CD8-positive, alpha-beta memory T cell (primary cell): Measurements from ENCODE around the gene KRTAP1-1. TPM values are rescaled to one million over a fixed set of nuclear protein-coding genes. Genes with fewer than 3 reads are reported as not detected.
"Not testable (repeated sequence)": the region's sequence is repeated elsewhere in the genome, so short reads cannot be mapped to it uniquely, and the experiment has no call there.

ENCODE experiments used
- CTCF ChIA-PET: fragments of 350-600 bp; sonication (Branson Sonifier 250); formaldehyde crosslinking; loops from one replicate; lab custom pipeline; 2021; ENCODE audit warnings: antibody characterized with exemption; lab: Charles Lee
- POLR2A ChIA-PET: fragments of 350-600 bp; sonication (Branson Sonifier 250); formaldehyde crosslinking; loops from one replicate; lab custom pipeline; 2021; ENCODE audit warnings: antibody characterized with exemption; lab: Charles Lee
- DNase-seq, 5 donors: peaks; one replicate each; pipeline versions ENCODE4 v3.0.0 to v3.0.0-alpha.2; 2020 to 2022; ENCODE audit warnings: mixed read lengths in 1 of 5
- H3K27ac ChIP-seq: one replicate; pipeline ENCODE4 v1.7.0; 2013; ENCODE audit warnings: low read depth, mild to moderate bottlenecking, low read length, moderate library complexity
- H3K27me3 ChIP-seq: 2 replicates; pipeline ENCODE4 v1.7.0; 2013; ENCODE audit warnings: low read length, mild to moderate bottlenecking; ENCODE audit not compliant: insufficient read depth, poor library complexity, severe bottlenecking
- H3K36me3 ChIP-seq: 2 replicates; pipeline ENCODE4 v1.7.0; 2013; ENCODE audit warnings: mild to moderate bottlenecking, low read length, moderate library complexity; ENCODE audit not compliant: insufficient read depth
- H3K4me1 ChIP-seq: 2 replicates; pipeline ENCODE4 v1.7.0; 2013; ENCODE audit warnings: mild to moderate bottlenecking, low read length, moderate library complexity; ENCODE audit not compliant: insufficient read depth
- H3K4me3 ChIP-seq: 2 replicates; pipeline ENCODE4 v1.7.0; 2013; ENCODE audit warnings: mild to moderate bottlenecking, low read length
- H3K9me3 ChIP-seq: 2 replicates; pipeline ENCODE4 v1.7.0; 2013; ENCODE audit warnings: mild to moderate bottlenecking, low read length
- H3K27ac Mint-ChIP-seq, 8 donors: one replicate each; pipeline ENCODE4 v1.8.0; 2020 to 2021; ENCODE audit warnings: mixed read lengths in 8 of 8, mild to moderate bottlenecking in 6 of 8, inconsistent platforms in 3 of 8, moderate library complexity in 3 of 8
- H3K27me3 Mint-ChIP-seq, 2 donors: one replicate each; pipeline ENCODE4 v1.8.0; 2020 to 2021; ENCODE audit warnings: mixed read lengths in 2 of 2, mild to moderate bottlenecking in 1 of 2, moderate library complexity in 1 of 2
- H3K36me3 Mint-ChIP-seq, 3 donors: one replicate each; pipeline ENCODE4 v1.8.0; 2020 to 2021; ENCODE audit warnings: mixed read lengths in 3 of 3, inconsistent platforms in 1 of 3, mild to moderate bottlenecking in 1 of 3
- H3K4me1 Mint-ChIP-seq, 3 donors: one replicate each; pipeline ENCODE4 v1.8.0; 2020 to 2021; ENCODE audit warnings: mixed read lengths in 3 of 3, inconsistent platforms in 1 of 3, mild to moderate bottlenecking in 1 of 3
- H3K4me3 Mint-ChIP-seq, 7 donors: one replicate each; pipeline ENCODE4 v1.8.0; 2020 to 2021; ENCODE audit warnings: mixed read lengths in 7 of 7, mild to moderate bottlenecking in 6 of 7, moderate library complexity in 4 of 7, inconsistent platforms in 2 of 7
- H3K9me3 Mint-ChIP-seq, 5 donors: one replicate each; pipeline ENCODE4 v1.8.0; 2020 to 2022; ENCODE audit warnings: mixed read lengths in 5 of 5, mild to moderate bottlenecking in 3 of 5, moderate library complexity in 2 of 5, inconsistent platforms in 1 of 5
- polyA plus RNA-seq: library from polyadenylated mRNA; unstranded; fragments of 300-500 nt; fragmentation: Illumina TruSeq; gene quantifications from one replicate; pipeline ENCODE4 v1.2.3, GENCODE V29; 2021
- total RNA-seq, 2 experiments: library from RNA; stranded (reverse); gene quantifications; one replicate each; pipeline ENCODE4 v1.2.3, GENCODE V29; 2021

The KRTAP1-1 gene
- total and polyA plus RNA-seq, 3 experiments from 2014 or later = not detected

- H3K4me3 ChIP-seq = no peak overlapping the region
- Mint-ChIP-seq H3K36me3 (no peaks in the 10 kb centered on the region), H3K27me3 (peaks cover 33 to 52% of the 10 kb centered on the region in 2 donors), H3K4me3 (no peak overlapping the region), H3K9me3 (peaks cover 0 to 4% (median 0%) of the 10 kb centered on the region in 5 donors), H3K4me1 (no peaks in the 10 kb centered on the region), H3K27ac (no peak overlapping the region)
- ChIA-PET POLR2A (no interaction called here), CTCF (no interaction called here)
- no peaks in the 10 kb centered on the region for H3K27me3 ChIP-seq
- DNase-seq = no peak
- H3K9me3 ChIP-seq = no peaks in the 10 kb centered on the region
- no peaks in the 10 kb centered on the region for H3K36me3 ChIP-seq
- H3K27ac ChIP-seq = no peak overlapping the region
- H3K4me1 ChIP-seq = no peaks in the 10 kb centered on the region
These were observed 20.7 kb upstream of the KRTAP1-1 start for GRCh38 chr17:41061964-41062363.

- H3K36me3 Mint-ChIP-seq = no peaks in the 10 kb centered on the region
- Histone ChIP-seq H3K27me3 (no peaks in the 10 kb centered on the region), H3K4me3 (no peak within 1 kb of the TSS), H3K36me3 (no peaks in the 10 kb centered on the region), H3K27ac (no peak within 1 kb of the TSS), H3K4me1 (no peaks in the 10 kb centered on the region), H3K9me3 (no peaks in the 10 kb centered on the region)
- peak within 1 kb of the TSS in 1 of 8 donors; percentile 16 for H3K27ac Mint-ChIP-seq
- H3K4me3 Mint-ChIP-seq = no peak within 1 kb of the TSS
- no peak for DNase-seq
- ChIA-PET CTCF (no interaction called here), POLR2A (interaction anchor here (0.6 kb wide), 1 partner anchor 88 kb away, joined by 3 read pairs; no protein-coding TSS in a partner anchor)
- no peaks in the 10 kb centered on the region for H3K4me1 Mint-ChIP-seq
- peaks cover 0 to 4% (median 0%) of the 10 kb centered on the region in 5 donors for H3K9me3 Mint-ChIP-seq
- peaks cover 33 to 64% of the 10 kb centered on the region in 2 donors for H3K27me3 Mint-ChIP-seq
These were observed 18.9 kb upstream of the KRTAP1-1 start, which contains the start of gene KRTAP2-3 for GRCh38 chr17:41060052-41060604. Gene KRTAP2-3, minus strand, starts transcription at chr17:41060114. Its CDS starts 64 bp downstream, at chr17:41060050.

DNA sequence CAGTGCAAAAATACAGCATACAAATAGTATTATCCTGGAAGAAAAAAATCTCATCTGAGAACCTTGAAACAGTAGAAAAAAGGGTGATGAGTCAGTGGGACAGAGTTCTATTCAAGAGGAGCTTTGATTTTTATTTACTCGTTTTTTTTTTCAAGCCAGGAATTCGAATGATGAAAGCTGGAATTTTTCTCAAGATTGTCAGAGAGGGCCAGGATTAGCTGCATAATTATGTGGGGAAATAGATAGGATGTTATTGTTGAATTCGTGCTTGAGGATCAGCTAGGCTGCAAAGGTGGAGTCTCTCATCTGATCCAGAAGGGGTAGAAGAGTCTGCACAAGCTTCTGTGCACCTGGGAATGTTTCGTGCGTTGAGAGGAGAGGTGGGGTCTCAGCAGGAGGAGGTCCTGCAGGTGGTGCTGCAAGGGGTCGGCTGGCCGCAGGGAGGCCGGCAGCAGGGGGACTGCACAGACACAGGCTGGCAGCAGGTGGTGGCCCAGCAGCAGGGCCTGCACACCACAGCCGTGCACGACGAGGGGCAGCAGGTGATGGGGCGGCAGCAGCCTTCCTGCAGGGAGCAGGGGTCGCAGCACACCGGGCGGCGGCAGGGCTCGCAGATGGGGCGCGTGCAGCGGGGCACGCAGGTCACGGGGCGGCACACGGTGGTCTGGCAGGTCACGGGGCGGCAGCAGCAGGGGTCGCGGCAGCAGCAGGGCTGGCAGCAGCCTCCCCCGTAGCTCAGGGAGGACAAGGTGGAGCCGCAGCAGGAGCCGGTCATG, 18.2 kb upstream of the KRTAP1-1 start:
- H3K27me3 ChIP-seq, DNase-seq, H3K9me3 ChIP-seq, H3K27ac ChIP-seq, H3K9me3 Mint-ChIP-seq, H3K4me1 Mint-ChIP-seq, H3K36me3 ChIP-seq, H3K36me3 Mint-ChIP-seq, H3K4me3 ChIP-seq, POLR2A ChIA-PET, H3K4me3 Mint-ChIP-seq, H3K4me1 ChIP-seq, CTCF ChIA-PET: not testable (repeated sequence)
- Mint-ChIP-seq H3K27me3 (peaks cover 33 to 61% of the 10 kb centered on the region in 2 donors), H3K27ac (peak overlapping the region in 1 of 8 donors; percentile 16)

DNA sequence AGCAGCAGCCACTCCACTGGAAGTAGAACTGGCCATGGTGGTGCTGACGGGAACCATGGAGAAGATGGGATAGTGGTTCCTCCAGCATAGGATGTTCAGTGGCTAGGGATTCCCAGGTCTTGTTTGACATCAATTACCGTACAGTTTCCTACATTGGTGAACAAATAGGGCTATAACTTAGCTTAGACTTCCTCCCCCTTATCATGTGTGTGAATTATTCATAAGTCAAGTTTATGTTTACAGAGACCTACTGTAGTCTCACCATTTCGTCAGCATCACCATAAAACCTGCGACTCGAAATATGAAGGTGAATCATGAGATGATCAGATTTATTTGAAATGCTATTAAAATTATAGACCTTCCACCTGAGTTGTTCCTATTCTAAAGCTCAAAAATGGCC, 17.5 kb upstream of the KRTAP1-1 start:
- no peak overlapping the region for H3K4me3 Mint-ChIP-seq
- peaks cover 0 to 4% (median 0%) of the 10 kb centered on the region in 5 donors for H3K9me3 Mint-ChIP-seq
- ChIA-PET POLR2A (no interaction called here), CTCF (no interaction called here)
- no peak overlapping the region for H3K4me3 ChIP-seq
- no peaks in the 10 kb centered on the region for H3K36me3 ChIP-seq
- no peaks in the 10 kb centered on the region for H3K4me1 ChIP-seq
- DNase-seq = no peak
- H3K36me3 Mint-ChIP-seq = no peaks in the 10 kb centered on the region
- no peaks in the 10 kb centered on the region for H3K27me3 ChIP-seq
- no peak overlapping the region for H3K27ac Mint-ChIP-seq
- no peaks in the 10 kb centered on the region for H3K9me3 ChIP-seq
- peaks cover 33 to 63% of the 10 kb centered on the region in 2 donors for H3K27me3 Mint-ChIP-seq
- H3K27ac ChIP-seq = no peak overlapping the region
- no peaks in the 10 kb centered on the region for H3K4me1 Mint-ChIP-seq

GRCh38 chr17:41057547-41057946, 16.3 kb upstream of the KRTAP1-1 start:
- Mint-ChIP-seq H3K4me1 (no peaks in the 10 kb centered on the region), H3K4me3 (no peak overlapping the region), H3K27ac (no peak overlapping the region), H3K27me3 (peaks cover 33 to 67% of the 10 kb centered on the region in 2 donors), H3K36me3 (no peaks in the 10 kb centered on the region), H3K9me3 (peaks cover 0 to 4% (median 0%) of the 10 kb centered on the region in 5 donors)
- no peaks in the 10 kb centered on the region for H3K4me1 ChIP-seq
- H3K36me3 ChIP-seq = no peaks in the 10 kb centered on the region
- H3K27ac ChIP-seq = no peak overlapping the region
- H3K9me3 ChIP-seq = no peaks in the 10 kb centered on the region
- DNase-seq = no peak
- no peak overlapping the region for H3K4me3 ChIP-seq
- ChIA-PET CTCF (no interaction called here), POLR2A (no interaction called here)
- no peaks in the 10 kb centered on the region for H3K27me3 ChIP-seq

DNA sequence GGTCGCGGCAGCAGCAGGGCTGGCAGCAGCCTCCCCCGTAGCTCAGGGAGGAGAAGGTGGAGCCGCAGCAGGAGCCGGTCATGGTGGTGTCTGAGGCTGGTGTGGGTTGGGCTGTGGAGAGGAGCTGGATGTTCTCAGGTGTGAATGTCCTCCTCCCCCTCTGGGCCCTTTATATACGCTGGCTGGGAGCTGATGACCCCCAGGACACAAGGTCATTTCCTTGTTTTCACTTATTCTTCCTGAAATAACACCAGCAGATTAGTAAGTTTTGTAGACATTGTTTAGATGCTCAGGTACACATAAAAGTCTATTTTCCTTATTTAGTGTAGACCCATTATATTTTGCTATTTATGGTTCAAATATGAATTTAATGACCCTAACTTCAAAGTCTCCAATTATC, 13.9 kb upstream of the KRTAP1-1 start, which contains the start of gene KRTAP2-2:
Gene KRTAP2-2 (minus strand): TSS at position 101 of the 400 bp plus-strand sequence. CDS start 19 bp downstream, at position 82.
- H3K27ac ChIP-seq, H3K27ac Mint-ChIP-seq, H3K9me3 Mint-ChIP-seq, H3K36me3 ChIP-seq, H3K36me3 Mint-ChIP-seq, H3K4me3 Mint-ChIP-seq, H3K27me3 ChIP-seq, DNase-seq, CTCF ChIA-PET, H3K9me3 ChIP-seq, H3K4me3 ChIP-seq, H3K4me1 ChIP-seq, H3K4me1 Mint-ChIP-seq, POLR2A ChIA-PET: not testable (repeated sequence)
- peaks cover 16 to 59% of the 10 kb centered on the region in 2 donors for H3K27me3 Mint-ChIP-seq

GRCh38 chr17:41054556-41054955, 13.3 kb upstream of the KRTAP1-1 start:
- POLR2A ChIA-PET, CTCF ChIA-PET: not testable (repeated sequence)

DNA sequence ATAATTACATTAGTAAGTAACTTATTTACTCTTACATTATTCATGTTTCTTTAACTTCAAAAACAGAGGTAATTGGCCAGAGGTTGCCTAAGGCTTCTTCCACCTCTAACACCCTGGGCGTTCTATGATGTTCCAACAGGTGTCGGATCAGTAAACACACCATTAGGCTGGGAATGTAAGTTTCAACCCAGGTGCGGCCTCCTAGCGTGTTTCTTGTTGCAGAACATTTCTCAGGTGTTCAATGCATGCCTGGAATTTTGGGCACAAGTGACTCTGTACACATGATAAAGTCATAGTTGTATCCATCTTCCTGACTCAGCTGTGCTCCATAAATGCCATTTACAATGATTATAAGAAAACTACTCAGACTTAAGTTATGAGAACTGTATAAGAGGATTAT, 12.8 kb upstream of the KRTAP1-1 start:
- no peak overlapping the region for H3K27ac ChIP-seq
- no peak for DNase-seq
- ChIA-PET CTCF (no interaction called here), POLR2A (no interaction called here)
- H3K36me3 ChIP-seq = no peaks in the 10 kb centered on the region
- Mint-ChIP-seq H3K27me3 (peaks cover 14 to 53% of the 10 kb centered on the region in 2 donors), H3K9me3 (peaks cover 0 to 4% (median 0%) of the 10 kb centered on the region in 5 donors), H3K4me1 (no peaks in the 10 kb centered on the region), H3K4me3 (no peak overlapping the region), H3K27ac (no peak overlapping the region), H3K36me3 (no peaks in the 10 kb centered on the region)
- H3K4me1 ChIP-seq = no peaks in the 10 kb centered on the region
- H3K4me3 ChIP-seq = no peak overlapping the region
- no peaks in the 10 kb centered on the region for H3K9me3 ChIP-seq
- H3K27me3 ChIP-seq = no peaks in the 10 kb centered on the region

More at GRCh38 chr17:41054556-41054955, 13.3 kb upstream of the KRTAP1-1 start:
- not testable (repeated sequence) for H3K36me3 Mint-ChIP-seq, H3K4me1 Mint-ChIP-seq, H3K4me3 ChIP-seq, H3K27ac ChIP-seq, H3K36me3 ChIP-seq, H3K4me1 ChIP-seq, H3K4me3 Mint-ChIP-seq, DNase-seq, H3K27ac Mint-ChIP-seq, H3K9me3 ChIP-seq, H3K27me3 ChIP-seq, H3K9me3 Mint-ChIP-seq
- peaks cover 14 to 56% of the 10 kb centered on the region in 2 donors for H3K27me3 Mint-ChIP-seq
